SH-SY5Y (cell line): ENCODE data around the gene CLEC2B.

ENCODE experiments used
- GATA2 ChIP-seq: IDR thresholded peaks from 2 replicates; pipeline ENCODE4 v1.6.1; 2011; ENCODE audit warnings: mild to moderate bottlenecking, low read depth, low read length
- GATA3 ChIP-seq: IDR thresholded peaks from 2 replicates; pipeline ENCODE4 v1.6.1; 2011; ENCODE audit warnings: low read depth, mild to moderate bottlenecking, low read length, moderate library complexity

- TF ChIP-seq GATA3 (no peak), GATA2 (no peak)
Measured at GRCh38 chr12:9881246-9881645, 12.1 kb upstream of the CLEC2B start, which contains the start of gene KLRF2.
